Measurements from ENCODE around the gene MAB21L1. TPM values are rescaled to one million over a fixed set of nuclear protein-coding genes. Genes with fewer than 3 reads are reported as not detected.
A peak's percentile ranks its signal among the peaks of the same experiment; 100 is the strongest.

MAB21L1 gene
- total RNA-seq (2014; rRNA removed; shearing (Covaris generic); ENCODE audit: low replicate concordance) = 0.36 TPM in 1 of 2 replicates, not detected in the other

- no peaks in the 10 kb centered on the region for H3K9me3 ChIP-seq
- H3K27me3 ChIP-seq = peaks cover 32% of the 10 kb centered on the region
- H3K36me3 ChIP-seq = no peaks in the 10 kb centered on the region
- H3K4me3 ChIP-seq = peak within 1 kb of the TSS; percentile 54
- DNase-seq = peak; percentile 61
These were observed at the start of gene MAB21L1 for GRCh38 chr13:35475960-35476943. TSS of gene MAB21L1 (minus strand) at chr13:35476689. CDS start at chr13:35476138, 551 bp downstream.

GRCh38 chr13:35524171-35524570 is 47.7 kb upstream of the MAB21L1 start:
- Histone ChIP-seq H3K36me3 (no peaks in the 10 kb centered on the region), H3K4me3 (no peak overlapping the region), H3K27me3 (no peaks in the 10 kb centered on the region), H3K9me3 (no peaks in the 10 kb centered on the region)
- no peak for DNase-seq

DNA sequence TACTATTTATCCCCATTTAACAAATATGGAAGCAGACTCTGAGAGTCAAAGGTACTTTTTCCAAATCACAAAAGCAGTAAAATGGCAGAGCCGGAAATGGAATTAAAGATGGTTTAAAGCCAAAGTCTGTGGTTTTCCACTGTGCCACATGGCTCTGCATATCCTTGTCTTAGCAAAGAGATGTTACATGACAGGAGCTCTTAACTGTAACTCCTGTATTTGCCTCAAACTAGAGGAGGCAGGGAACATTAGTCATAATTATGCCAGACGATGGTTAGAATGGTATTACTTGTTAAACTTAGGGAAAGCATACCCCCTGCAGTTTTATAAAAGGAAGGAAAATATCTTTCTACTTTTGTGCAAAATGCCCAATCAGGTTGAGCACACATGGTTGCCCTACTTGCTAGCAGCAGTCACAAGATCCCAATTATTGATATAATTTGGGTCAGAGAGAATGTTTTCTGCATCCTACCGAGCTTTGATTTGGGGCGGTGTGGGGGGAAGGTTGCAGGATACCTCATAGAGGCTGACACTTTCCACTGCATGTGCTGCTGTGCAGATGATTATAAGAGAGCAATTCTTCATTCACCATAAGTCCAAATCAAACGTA is 42.0 kb upstream of the MAB21L1 start:
- no peaks in the 10 kb centered on the region for H3K36me3 ChIP-seq
- no peak overlapping the region for H3K4me3 ChIP-seq
- H3K27me3 ChIP-seq = no peaks in the 10 kb centered on the region
- DNase-seq = no peak
- no peaks in the 10 kb centered on the region for H3K9me3 ChIP-seq

DNA sequence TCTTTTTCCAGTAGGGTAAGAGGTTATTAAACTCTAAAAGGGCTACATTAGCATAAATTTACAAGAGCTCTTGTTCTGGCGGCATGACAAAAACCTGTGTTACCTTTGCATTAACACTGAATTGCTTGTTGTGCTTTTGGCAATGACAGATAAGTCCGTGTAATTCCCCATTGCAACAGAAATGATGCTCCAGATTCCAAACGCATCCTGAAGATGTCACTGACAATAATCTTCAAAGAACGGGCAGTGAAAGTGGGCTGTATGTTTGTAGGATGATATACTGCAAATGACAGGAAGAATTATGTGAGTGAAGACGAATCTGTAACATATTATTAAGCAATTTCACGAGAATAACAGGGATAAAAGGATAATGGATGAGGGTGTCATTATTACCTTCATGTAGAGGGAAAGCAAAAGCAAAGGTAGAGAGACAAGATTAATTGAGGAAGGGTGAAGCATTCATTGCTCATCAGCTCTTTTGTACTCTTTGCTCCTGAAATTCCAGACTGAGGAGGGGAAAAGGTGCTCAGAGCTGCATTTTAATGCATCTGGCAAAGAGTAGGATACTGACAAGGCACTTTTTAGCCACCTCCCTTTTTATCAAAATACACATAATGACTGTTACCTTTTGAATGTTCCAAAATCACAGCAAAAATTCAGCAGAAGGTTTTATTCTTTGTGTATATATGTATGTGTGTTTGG is 38.5 kb upstream of the MAB21L1 start:
- Histone ChIP-seq H3K4me3 (no peak overlapping the region), H3K36me3 (no peaks in the 10 kb centered on the region), H3K9me3 (no peaks in the 10 kb centered on the region), H3K27me3 (no peaks in the 10 kb centered on the region)
- DNase-seq = no peak

- no peak overlapping the region for H3K4me3 ChIP-seq
- H3K36me3 ChIP-seq = no peaks in the 10 kb centered on the region
- no peaks in the 10 kb centered on the region for H3K9me3 ChIP-seq
- no peak for DNase-seq
- no peaks in the 10 kb centered on the region for H3K27me3 ChIP-seq
These were observed 37.6 kb upstream of the MAB21L1 start for GRCh38 chr13:35514061-35514477.

GRCh38 chr13:35512271-35512920 is 35.9 kb upstream of the MAB21L1 start:
- no peak overlapping the region for H3K4me3 ChIP-seq
- no peaks in the 10 kb centered on the region for H3K36me3 ChIP-seq
- no peaks in the 10 kb centered on the region for H3K9me3 ChIP-seq
- DNase-seq = peak; percentile 82
- H3K27me3 ChIP-seq = no peaks in the 10 kb centered on the region

GRCh38 chr13:35502456-35502855 is 26.0 kb upstream of the MAB21L1 start:
- no peak for DNase-seq
- no peaks in the 10 kb centered on the region for H3K36me3 ChIP-seq
- H3K27me3 ChIP-seq = no peaks in the 10 kb centered on the region
- no peak overlapping the region for H3K4me3 ChIP-seq
- H3K9me3 ChIP-seq = no peaks in the 10 kb centered on the region

- Histone ChIP-seq H3K27me3 (no peaks in the 10 kb centered on the region), H3K36me3 (no peaks in the 10 kb centered on the region), H3K9me3 (no peaks in the 10 kb centered on the region), H3K4me3 (no peak overlapping the region)
- DNase-seq = no peak
These were observed 25.3 kb upstream of the MAB21L1 start for GRCh38 chr13:35501661-35502235.

DNA sequence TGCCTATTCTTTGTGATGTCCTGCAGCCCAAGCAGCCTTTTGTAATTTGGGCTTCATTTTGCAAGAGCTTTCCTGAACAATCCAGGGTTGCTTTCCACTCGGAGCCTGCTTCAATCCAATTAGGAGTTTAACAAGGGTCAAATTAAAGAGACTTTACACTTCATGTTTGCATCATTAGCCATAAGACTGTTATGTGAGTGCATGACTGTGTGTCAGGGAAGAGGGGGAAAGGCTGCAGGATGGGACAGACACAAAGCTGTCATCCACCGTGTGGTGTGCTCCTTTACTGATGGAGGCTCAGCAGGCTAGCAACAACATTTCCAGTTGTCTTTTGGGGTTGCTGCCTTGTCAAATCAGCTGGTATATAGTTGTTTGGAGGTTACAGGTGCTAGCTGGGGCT is 23.7 kb upstream of the MAB21L1 start:
- no peak for DNase-seq

DNA sequence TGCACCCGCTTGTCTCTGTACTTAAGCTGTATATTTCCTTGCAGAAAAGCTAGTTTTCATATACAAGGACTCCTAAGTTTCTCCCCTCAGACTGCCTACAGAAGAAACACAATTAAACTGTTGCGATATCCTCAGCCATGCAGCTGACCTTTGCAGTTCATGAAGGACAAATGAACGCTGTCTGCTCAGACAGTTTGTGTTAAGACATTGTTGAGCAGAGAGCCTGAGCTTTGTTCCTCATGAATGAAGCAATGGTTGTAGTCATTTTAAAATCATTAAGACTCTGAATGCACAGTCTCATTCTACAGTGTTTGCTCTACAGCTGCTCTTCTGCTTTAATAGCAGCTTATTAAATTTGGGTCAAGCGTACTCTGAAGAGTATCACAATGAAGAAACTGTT is 23.2 kb upstream of the MAB21L1 start:
- no peak for DNase-seq
- Histone ChIP-seq H3K36me3 (no peaks in the 10 kb centered on the region), H3K27me3 (no peaks in the 10 kb centered on the region), H3K4me3 (no peak overlapping the region), H3K9me3 (no peaks in the 10 kb centered on the region)

More for the DNA sequence above, 23.7 kb upstream of the MAB21L1 start:
- Histone ChIP-seq H3K4me3 (no peak overlapping the region), H3K36me3 (no peaks in the 10 kb centered on the region), H3K9me3 (no peaks in the 10 kb centered on the region), H3K27me3 (no peaks in the 10 kb centered on the region)

GRCh38 chr13:35499196-35499662 is 22.7 kb upstream of the MAB21L1 start:
- H3K4me3 ChIP-seq = no peak overlapping the region
- DNase-seq = no peak
- H3K27me3 ChIP-seq = no peaks in the 10 kb centered on the region
- H3K9me3 ChIP-seq = no peaks in the 10 kb centered on the region
- H3K36me3 ChIP-seq = no peaks in the 10 kb centered on the region

DNA sequence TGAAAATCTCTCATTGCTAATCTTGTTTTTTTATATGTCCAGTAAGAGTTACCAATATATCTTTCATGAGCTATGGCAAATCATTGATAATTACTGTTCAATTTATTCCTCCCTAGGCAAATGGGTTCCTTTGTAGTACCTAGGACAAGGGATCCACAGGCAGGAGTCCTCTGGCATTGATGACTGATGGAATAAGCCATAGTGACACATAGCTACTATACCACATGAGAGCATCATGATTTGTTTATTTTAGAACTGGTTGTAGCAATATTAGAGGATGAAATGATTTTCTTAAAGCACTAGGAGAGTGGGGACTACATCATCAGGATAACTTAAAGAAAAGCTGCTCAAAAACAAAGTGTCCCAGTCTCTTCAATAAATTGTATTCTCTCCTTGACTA is 21.7 kb upstream of the MAB21L1 start:
- Histone ChIP-seq H3K27me3 (no peaks in the 10 kb centered on the region), H3K9me3 (no peaks in the 10 kb centered on the region), H3K36me3 (no peaks in the 10 kb centered on the region), H3K4me3 (no peak overlapping the region)
- DNase-seq = no peak

DNA sequence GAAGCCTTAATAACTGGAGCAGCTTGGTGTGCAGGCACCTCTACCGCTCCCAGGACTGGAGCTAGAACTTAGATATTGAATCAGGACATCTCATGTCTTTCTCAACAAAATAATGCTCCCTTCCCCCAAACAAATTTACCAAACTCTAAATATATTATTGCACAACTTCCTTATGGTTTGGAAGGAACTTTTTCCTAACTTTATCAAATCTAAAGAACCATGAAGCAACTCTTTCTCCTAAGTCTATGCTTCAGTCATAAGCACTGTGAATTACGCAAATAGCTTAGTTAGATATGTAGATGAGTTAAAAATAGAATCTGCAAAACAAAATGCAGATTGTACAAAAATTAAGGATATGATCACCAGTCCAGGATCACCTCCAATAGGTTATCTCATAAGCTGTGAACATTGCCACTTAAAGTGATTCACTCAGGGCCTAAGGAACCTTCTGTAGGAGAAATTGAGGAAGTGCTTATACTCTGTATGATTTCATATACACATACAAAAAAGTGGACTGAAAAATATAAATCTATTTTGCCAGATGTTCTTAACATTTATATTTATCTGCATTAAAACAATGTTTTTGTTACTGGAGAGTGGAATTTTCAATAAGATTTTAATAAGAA is 20.4 kb upstream of the MAB21L1 start:
- DNase-seq = no peak
- Histone ChIP-seq H3K9me3 (no peaks in the 10 kb centered on the region), H3K4me3 (no peak overlapping the region), H3K36me3 (no peaks in the 10 kb centered on the region), H3K27me3 (no peaks in the 10 kb centered on the region)

DNA sequence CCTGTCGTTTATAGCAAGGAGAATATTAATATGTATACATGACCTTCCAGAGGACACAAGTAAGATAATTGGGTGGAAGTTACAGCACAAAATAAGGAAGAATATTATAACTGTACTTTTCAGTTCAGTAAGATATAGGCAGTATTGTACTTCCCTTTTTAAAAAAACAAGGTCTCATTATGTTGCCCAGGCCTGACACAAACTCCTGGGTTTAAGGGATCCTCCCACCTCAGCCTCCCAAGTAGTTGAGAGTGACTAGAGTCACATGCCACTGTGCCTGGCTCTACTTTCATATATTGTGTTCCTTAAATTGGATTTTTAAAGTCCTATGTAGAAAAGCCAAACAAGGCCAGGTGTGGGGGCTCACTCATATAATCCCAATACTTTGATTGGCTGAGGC is 19.5 kb upstream of the MAB21L1 start:
- H3K36me3 ChIP-seq = no peaks in the 10 kb centered on the region
- DNase-seq = no peak
- no peaks in the 10 kb centered on the region for H3K27me3 ChIP-seq
- no peak overlapping the region for H3K4me3 ChIP-seq
- no peaks in the 10 kb centered on the region for H3K9me3 ChIP-seq

DNA sequence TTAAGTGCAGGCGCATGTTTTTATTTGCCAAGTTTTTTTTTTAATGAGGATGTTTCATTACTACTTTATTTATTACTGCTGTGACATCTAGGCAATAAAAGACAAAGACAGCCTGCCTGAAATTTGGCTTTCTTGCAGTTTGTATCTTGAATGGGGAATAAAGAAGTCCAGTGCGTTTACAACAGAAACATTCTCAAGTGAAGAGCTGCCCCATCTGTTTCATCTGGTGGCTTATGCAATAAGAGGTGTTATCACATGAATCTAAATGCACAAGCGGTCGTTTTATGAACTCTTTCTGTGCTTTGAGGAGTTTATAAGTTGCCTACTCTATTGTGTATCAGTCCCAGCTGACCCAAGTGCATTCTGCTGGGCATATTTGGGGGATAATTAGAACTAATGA is 12.6 kb upstream of the MAB21L1 start:
- H3K36me3 ChIP-seq = no peaks in the 10 kb centered on the region
- no peaks in the 10 kb centered on the region for H3K27me3 ChIP-seq
- no peak for DNase-seq
- no peaks in the 10 kb centered on the region for H3K9me3 ChIP-seq
- no peak overlapping the region for H3K4me3 ChIP-seq

DNA sequence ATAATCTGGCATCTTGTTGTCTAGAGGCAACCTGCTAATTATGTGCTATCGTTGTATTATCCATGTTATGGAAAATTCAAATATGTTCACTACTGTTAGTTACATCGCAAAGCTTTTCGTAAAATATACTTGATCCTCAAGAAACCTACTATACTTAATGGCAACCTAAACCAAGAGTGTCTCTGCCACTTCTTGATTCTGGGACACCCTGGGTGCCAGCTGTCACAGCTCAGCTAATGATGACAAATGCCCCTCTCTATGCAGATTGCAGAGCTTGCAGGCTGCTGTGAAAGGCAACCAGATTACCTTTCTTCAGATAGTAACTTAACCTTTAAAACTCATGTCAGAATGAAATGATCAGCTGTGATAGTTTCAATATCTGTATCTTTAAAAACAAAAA is 8.9 kb upstream of the MAB21L1 start:
- Histone ChIP-seq H3K9me3 (no peaks in the 10 kb centered on the region), H3K4me3 (no peak overlapping the region), H3K36me3 (no peaks in the 10 kb centered on the region), H3K27me3 (peaks cover 2% of the 10 kb centered on the region; the same call in 1 of the 2 replicates)
- no peak for DNase-seq
